IPS-18a (cell line): ENCODE data around the gene BBS1.

Experiments
- H3K27ac ChIP-seq: one replicate; pipeline ENCODE4 v1.5.1; 2013; ENCODE audit warnings: low read length
- H3K27me3 ChIP-seq: one replicate; pipeline ENCODE4 v1.6.1; 2013; ENCODE audit warnings: mild to moderate bottlenecking, low read length; ENCODE audit not compliant: control insufficient read depth, insufficient read depth
- H3K36me3 ChIP-seq: one replicate; pipeline ENCODE4 v1.6.1; 2013; ENCODE audit warnings: low read depth, low read length; ENCODE audit not compliant: control insufficient read depth
- H3K4me1 ChIP-seq: one replicate; pipeline ENCODE4 v1.6.1; 2013; ENCODE audit warnings: low read depth, low read length; ENCODE audit not compliant: control insufficient read depth
- H3K4me3 ChIP-seq: one replicate; pipeline ENCODE4 v1.5.1; 2013; ENCODE audit warnings: low read length
- H3K9ac ChIP-seq: one replicate; pipeline ENCODE4 v1.6.1; 2013; ENCODE audit warnings: mild to moderate bottlenecking, low read length, moderate library complexity
- H3K9me3 ChIP-seq: one replicate; pipeline ENCODE4 v1.6.1; 2013; ENCODE audit warnings: low read depth, low read length; ENCODE audit not compliant: control insufficient read depth

Gene BBS1

DNA sequence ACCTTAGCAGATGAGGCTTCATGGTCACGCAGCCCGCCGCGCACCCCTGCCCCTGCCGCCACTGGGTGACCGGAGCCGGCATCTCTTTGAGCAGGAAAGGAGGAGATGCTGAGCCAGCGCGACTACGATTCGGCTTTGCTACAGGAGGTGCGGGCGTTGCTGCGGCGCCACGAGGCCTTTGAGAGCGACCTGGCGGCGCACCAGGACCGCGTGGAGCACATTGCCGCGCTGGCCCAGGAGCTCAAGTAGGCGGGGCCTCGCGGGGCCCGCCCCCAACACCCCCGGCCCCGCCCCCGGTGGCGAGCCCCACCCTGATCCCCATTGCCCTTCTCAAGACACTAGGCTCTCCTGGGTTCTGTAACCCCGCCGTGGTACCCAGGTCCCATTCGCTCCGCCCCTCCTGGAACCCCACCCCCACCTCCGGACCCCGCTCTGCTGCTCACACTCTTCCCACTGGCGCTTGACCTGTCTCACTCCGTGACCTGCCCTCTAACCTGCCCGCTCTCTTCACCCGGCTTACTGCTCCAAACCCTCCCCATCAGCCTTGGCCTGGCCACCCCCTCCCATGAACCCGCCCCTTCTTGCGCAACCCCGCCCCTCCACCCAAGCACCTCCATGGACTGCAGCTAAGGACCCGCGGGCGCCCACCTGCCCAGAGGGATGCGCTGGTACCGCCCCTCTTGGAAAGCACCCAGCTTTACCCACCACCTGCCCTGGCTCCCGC lies 48.9 kb downstream of the BBS1 start:
- no peaks in the 10 kb centered on the region for H3K9me3 ChIP-seq
- no peaks in the 10 kb centered on the region for H3K4me1 ChIP-seq
- H3K27me3 ChIP-seq: no peaks in the 10 kb centered on the region
- no peak overlapping the region for H3K9ac ChIP-seq
- no peak overlapping the region for H3K27ac ChIP-seq
- H3K4me3 ChIP-seq: no peak overlapping the region
- peaks cover 55% of the 10 kb centered on the region for H3K36me3 ChIP-seq

DNA sequence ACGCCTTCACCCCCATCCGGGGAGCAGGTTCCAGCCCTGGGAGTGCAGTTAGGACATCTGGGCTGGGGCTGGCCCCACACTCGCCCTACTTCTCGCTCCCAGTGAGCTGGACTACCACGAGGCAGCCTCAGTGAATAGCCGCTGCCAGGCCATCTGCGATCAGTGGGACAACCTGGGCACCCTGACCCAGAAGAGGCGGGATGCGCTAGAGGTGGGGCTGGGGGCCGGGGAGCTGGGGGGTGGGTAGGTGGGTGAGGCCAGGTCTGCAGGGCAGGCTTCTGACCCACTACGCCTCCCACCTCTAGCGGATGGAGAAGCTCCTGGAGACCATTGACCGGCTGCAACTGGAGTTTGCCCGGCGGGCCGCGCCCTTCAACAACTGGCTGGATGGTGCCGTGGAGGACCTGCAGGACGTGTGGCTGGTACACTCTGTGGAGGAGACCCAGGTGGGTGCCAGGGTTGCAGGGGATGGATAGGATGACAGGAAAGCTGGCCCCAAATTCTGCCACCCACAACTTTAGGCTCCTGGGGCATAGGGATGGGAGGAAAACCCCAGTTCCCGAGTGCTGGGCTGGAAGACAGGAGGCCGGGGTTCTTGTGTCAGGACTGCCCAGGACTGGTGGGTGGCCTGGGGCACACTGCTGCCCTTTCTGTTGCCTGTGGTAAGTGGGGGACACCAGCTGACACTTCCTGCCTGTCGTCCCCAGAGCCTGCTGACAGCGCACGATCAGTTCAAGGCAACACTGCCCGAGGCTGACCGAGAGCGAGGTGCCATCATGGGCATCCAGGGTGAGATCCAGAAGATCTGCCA lies 49.6 kb downstream of the BBS1 start:
- no peak overlapping the region for H3K9ac ChIP-seq
- H3K9me3 ChIP-seq: no peaks in the 10 kb centered on the region
- no peaks in the 10 kb centered on the region for H3K27me3 ChIP-seq
- peaks cover 52% of the 10 kb centered on the region for H3K36me3 ChIP-seq
- H3K4me3 ChIP-seq: no peak overlapping the region
- no peaks in the 10 kb centered on the region for H3K4me1 ChIP-seq
- no peak overlapping the region for H3K27ac ChIP-seq

DNA sequence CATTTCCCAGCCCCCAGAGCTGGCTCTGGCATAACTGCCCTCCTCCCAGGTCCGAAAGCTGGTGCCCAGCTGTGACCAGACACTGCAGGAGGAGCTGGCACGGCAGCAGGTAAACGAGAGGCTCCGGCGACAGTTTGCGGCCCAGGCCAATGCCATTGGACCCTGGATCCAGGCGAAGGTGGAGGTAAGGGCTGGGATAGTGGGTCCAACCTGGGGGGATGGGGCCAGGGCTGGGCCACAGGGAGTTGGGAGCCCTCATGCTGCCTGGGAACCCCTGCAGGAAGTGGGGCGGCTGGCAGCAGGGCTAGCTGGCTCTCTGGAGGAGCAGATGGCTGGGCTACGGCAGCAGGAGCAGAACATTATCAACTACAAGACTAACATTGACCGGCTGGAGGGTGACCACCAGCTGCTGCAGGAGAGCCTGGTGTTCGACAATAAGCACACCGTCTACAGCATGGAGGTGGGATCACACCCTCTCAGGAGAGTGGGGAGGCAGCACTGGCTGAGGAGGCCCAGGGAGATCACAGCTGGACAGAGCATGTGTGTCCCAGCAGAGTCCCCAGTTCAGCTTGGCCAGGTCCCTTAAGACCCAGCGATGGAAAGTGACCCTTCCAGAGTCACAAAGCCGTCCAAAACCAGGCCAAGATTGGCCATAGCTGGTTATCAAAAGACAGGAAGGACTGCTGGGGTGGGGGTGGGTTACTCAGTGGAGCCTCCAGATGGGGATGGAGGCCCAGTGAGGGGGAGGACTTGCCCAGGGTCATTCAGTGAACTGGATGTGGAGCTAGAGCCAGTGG lies 50.9 kb downstream of the BBS1 start:
- H3K27me3 ChIP-seq: no peaks in the 10 kb centered on the region
- H3K4me1 ChIP-seq: no peaks in the 10 kb centered on the region
- H3K36me3 ChIP-seq: peaks cover 40% of the 10 kb centered on the region
- no peak overlapping the region for H3K27ac ChIP-seq
- H3K9me3 ChIP-seq: no peaks in the 10 kb centered on the region
- H3K9ac ChIP-seq: no peak overlapping the region
- H3K4me3 ChIP-seq: no peak overlapping the region

DNA sequence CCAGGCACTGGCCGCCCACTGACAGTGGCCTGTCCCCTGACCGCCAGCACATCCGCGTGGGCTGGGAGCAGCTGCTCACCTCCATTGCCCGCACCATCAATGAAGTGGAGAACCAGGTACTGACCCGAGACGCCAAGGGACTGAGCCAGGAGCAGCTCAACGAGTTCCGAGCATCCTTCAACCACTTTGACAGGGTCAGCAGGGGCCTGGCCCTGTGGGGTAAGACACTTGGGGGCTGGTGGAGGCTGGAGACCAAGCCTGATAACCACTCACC lies 51.5 kb downstream of the BBS1 start:
- Histone ChIP-seq H3K9ac (no peak overlapping the region), H3K36me3 (peaks cover 40% of the 10 kb centered on the region), H3K4me1 (no peaks in the 10 kb centered on the region), H3K9me3 (no peaks in the 10 kb centered on the region), H3K27me3 (no peaks in the 10 kb centered on the region), H3K4me3 (no peak overlapping the region), H3K27ac (no peak overlapping the region)

DNA sequence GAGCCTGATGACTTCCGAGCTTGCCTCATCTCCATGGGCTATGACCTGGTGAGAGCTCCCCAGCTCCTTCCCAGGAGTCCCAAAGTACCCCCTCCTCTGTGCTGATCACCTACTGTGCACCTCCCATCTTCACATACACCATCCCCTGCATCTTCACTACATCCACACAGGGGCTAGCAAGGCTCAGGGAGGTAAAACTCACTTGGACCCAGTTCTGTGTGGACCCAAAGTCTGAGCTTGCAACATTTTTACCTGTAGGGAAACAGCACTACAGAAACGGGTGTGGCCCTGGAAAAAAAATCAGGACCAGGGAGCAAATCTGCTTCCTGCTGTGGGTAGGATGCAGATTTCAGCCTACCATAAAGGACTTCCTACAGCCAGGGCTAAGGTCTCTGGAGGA lies 51.8 kb downstream of the BBS1 start:
- H3K9ac ChIP-seq: no peak overlapping the region
- H3K4me1 ChIP-seq: no peaks in the 10 kb centered on the region
- H3K9me3 ChIP-seq: no peaks in the 10 kb centered on the region
- H3K4me3 ChIP-seq: no peak overlapping the region
- no peak overlapping the region for H3K27ac ChIP-seq
- peaks cover 37% of the 10 kb centered on the region for H3K36me3 ChIP-seq
- H3K27me3 ChIP-seq: no peaks in the 10 kb centered on the region

DNA sequence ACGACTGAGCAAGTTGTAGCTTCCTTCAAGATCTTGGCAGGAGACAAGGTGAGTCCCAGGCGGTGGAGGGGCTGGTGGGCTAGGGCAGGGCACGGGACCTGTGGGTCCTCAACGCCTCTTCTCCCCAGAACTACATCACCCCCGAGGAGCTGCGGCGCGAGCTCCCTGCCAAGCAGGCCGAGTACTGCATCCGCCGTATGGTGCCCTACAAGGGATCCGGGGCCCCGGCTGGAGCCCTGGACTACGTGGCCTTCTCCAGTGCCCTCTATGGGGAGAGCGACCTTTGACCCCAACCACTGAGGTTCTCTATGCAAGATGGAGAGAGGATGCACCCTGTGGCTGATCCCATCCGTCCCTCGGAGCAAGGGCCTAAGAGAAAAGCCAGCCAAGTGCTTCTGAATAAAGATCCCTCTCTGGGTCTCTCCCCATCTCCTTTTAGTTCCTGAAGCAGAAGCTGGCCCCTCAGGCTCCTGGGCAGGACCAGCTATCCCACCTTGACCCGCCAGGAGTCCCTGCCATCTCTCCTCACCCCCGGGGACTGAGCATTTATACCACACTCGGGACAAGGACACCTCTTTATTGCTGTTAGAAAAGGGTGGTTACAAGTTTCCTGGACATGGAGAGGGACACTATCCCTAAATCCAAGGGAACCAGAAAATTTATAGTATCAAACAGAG lies 52.6 kb downstream of the BBS1 start:
- no peaks in the 10 kb centered on the region for H3K27me3 ChIP-seq
- H3K9ac ChIP-seq: no peak overlapping the region
- H3K36me3 ChIP-seq: peaks cover 29% of the 10 kb centered on the region
- no peaks in the 10 kb centered on the region for H3K9me3 ChIP-seq
- H3K4me3 ChIP-seq: no peak overlapping the region
- H3K27ac ChIP-seq: no peak overlapping the region
- H3K4me1 ChIP-seq: no peaks in the 10 kb centered on the region

DNA sequence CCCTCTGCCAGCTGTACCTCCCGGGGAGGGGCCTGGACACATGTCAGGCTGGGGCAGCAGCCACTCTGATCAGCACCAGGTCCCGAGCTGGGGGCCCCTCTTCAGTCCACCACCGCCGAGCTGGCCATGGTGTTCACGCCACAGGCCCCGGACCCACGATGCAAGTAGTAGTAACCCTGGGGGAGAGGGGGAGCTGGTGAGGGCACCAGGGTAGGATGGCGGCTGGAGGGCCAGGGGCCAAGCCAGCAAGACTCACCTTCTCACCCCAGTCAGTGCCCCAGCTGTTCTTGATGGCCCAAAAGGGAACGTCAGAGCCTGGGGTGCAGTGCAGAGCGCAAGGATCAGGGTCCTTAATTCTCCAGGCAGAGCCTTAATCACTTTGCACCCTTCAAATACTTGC lies 53.4 kb downstream of the BBS1 start:
- no peaks in the 10 kb centered on the region for H3K9me3 ChIP-seq
- no peak overlapping the region for H3K9ac ChIP-seq
- no peaks in the 10 kb centered on the region for H3K27me3 ChIP-seq
- no peak overlapping the region for H3K27ac ChIP-seq
- no peaks in the 10 kb centered on the region for H3K4me1 ChIP-seq
- H3K4me3 ChIP-seq: no peak overlapping the region
- peaks cover 29% of the 10 kb centered on the region for H3K36me3 ChIP-seq

DNA sequence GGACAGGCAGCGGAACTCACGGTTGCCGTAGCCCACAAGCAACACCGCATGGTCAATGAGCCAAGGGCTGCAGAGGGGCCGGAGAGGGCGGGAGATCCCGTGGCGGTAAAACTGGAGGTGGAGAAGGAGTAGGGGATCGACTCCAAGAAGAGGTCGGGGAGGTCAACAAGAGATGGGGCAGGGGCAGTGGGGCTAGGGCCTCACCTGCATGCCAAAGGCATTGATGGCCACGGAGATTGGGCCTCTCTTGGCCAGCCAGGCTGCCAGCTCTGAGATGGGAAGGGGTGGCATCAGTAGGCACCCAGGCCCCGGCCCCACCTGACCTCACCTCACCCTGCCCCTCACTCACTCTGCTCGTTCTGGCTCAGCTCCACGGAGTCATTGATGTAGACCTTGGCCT lies 54.1 kb downstream of the BBS1 start:
- Histone ChIP-seq H3K27me3 (no peaks in the 10 kb centered on the region), H3K4me1 (peaks cover 5% of the 10 kb centered on the region), H3K9me3 (no peaks in the 10 kb centered on the region), H3K36me3 (peaks cover 29% of the 10 kb centered on the region), H3K9ac (no peak overlapping the region), H3K27ac (no peak overlapping the region), H3K4me3 (no peak overlapping the region)

DNA sequence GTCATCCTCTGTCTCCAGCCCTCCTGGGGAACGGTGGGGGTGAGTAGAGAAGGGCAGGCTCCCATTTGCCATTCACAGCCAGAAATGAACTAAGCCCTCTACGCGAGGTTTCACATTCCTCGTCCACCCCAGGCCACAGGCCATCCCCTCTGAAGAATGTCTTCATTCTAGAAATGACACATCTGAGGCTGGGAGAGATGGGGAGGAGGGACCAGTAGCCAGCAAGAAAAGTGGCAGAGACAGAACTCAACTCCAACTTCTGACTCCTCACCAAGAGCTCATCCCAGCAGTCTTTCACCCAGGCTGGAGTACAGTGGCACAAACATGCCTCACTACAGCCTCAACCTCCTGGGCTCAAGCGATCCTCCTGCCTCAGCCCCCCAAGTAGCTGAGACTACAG lies 54.5 kb downstream of the BBS1 start:
- Histone ChIP-seq H3K27me3 (no peaks in the 10 kb centered on the region), H3K9me3 (no peaks in the 10 kb centered on the region), H3K4me3 (no peak overlapping the region), H3K9ac (no peak overlapping the region), H3K36me3 (peaks cover 29% of the 10 kb centered on the region), H3K27ac (no peak overlapping the region), H3K4me1 (peaks cover 9% of the 10 kb centered on the region)

DNA sequence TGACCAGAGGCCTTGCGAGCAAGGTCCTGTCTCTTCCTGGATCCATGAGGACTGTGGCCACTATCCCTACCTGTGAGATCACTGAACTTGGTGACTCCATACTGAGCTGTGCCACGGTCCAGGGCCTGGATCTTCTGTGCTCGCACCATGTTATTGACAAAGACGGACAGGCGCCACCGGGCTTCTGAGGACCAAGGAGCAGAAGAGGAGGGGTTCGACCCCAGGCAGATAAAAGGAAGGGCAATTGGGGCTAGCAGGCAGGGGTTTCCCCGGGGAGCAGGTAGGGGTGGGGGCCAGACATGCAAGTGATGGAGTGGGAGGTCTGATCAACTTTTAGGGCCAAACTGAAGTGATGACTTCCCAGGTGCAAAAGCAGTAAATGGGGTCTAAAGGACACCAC lies 55.8 kb downstream of the BBS1 start:
- no peak overlapping the region for H3K27ac ChIP-seq
- H3K4me3 ChIP-seq: no peak overlapping the region
- H3K9ac ChIP-seq: no peak overlapping the region
- H3K9me3 ChIP-seq: no peaks in the 10 kb centered on the region
- H3K27me3 ChIP-seq: no peaks in the 10 kb centered on the region
- H3K36me3 ChIP-seq: peaks cover 18% of the 10 kb centered on the region
- peaks cover 20% of the 10 kb centered on the region for H3K4me1 ChIP-seq

DNA sequence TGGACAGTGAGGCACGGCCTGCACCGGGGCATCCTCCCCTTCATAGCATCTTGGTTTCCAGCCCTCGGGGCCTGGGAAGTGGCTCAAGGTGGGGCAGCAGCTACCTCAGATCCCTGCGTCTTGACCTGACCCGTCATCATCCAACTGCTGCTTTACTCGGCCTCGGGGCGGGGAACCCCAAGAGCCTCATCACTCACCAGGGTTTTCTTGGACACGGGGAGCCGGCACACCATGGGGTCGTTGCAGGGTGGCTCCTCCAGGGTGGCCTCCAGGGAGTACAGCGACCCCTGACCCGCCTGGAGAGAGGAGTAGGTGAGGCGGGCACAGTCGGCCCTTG lies 57.3 kb downstream of the BBS1 start:
- Histone ChIP-seq H3K36me3 (peaks cover 5% of the 10 kb centered on the region), H3K9me3 (no peaks in the 10 kb centered on the region), H3K4me3 (no peak overlapping the region), H3K27me3 (no peaks in the 10 kb centered on the region), H3K4me1 (peaks cover 25% of the 10 kb centered on the region), H3K9ac (no peak overlapping the region), H3K27ac (no peak overlapping the region)
